H9 (cell line): ENCODE results near the gene LINGO3. TPM values are rescaled to one million over a fixed set of nuclear protein-coding genes. Genes with fewer than 3 reads are reported as not detected.

Experiments
- DNase-seq: peaks from one replicate; pipeline ENCODE4 v3.0.0-alpha.2; 2017
- H2AFZ ChIP-seq: one replicate; pipeline ENCODE4 v1.6.1; 2013; ENCODE audit warnings: mild to moderate bottlenecking, low read length, control low read depth, moderate library complexity
- H2AK5ac ChIP-seq: 2 replicates; pipeline ENCODE4 v1.6.1; 2013; ENCODE audit warnings: low read length, control low read depth, mixed read lengths; ENCODE audit not compliant: insufficient read length
- H2BK120ac ChIP-seq: one replicate; pipeline ENCODE4 v1.6.1; 2013; ENCODE audit warnings: low read depth, mild to moderate bottlenecking, low read length, control low read depth, inconsistent platforms; ENCODE audit not compliant: poor library complexity, severe bottlenecking
- H2BK12ac ChIP-seq: 2 replicates; pipeline ENCODE4 v1.6.1; 2013; ENCODE audit warnings: low read length, control low read depth, mixed read lengths, low read depth; ENCODE audit not compliant: insufficient read length
- H2BK15ac ChIP-seq: 2 replicates; pipeline ENCODE4 v1.6.1; 2013; ENCODE audit warnings: low read depth, low read length, control low read depth
- H2BK20ac ChIP-seq: one replicate; pipeline ENCODE4 v1.6.1; 2013; ENCODE audit warnings: low read depth, mild to moderate bottlenecking, low read length, control low read depth, inconsistent platforms; ENCODE audit not compliant: poor library complexity, severe bottlenecking
- H2BK5ac ChIP-seq: 2 replicates; pipeline ENCODE4 v1.6.1; 2013; ENCODE audit warnings: low read length, control low read depth, mixed read lengths; ENCODE audit not compliant: insufficient read length
- H3K14ac ChIP-seq: 2 replicates; pipeline ENCODE4 v1.6.1; 2013; ENCODE audit warnings: low read length, control low read depth; ENCODE audit not compliant: insufficient read depth
- H3K18ac ChIP-seq: 2 replicates; pipeline ENCODE4 v1.6.1; 2013; ENCODE audit warnings: low read depth, mild to moderate bottlenecking, mixed read lengths, low read length, control low read depth; ENCODE audit not compliant: insufficient read length
- H3K23ac ChIP-seq: 2 replicates; pipeline ENCODE4 v1.6.1; 2013; ENCODE audit warnings: low read length, control low read depth, mixed read lengths, low read depth; ENCODE audit not compliant: insufficient read length
- H3K23me2 ChIP-seq: 2 replicates; pipeline ENCODE4 v1.6.1; 2013; ENCODE audit warnings: low read depth, mild to moderate bottlenecking, mixed read lengths, low read length, control low read depth; ENCODE audit not compliant: insufficient read length, poor library complexity, severe bottlenecking
- H3K27ac ChIP-seq: 2 replicates; pipeline ENCODE4 v1.5.1; 2013; ENCODE audit warnings: low read length, control low read depth, mixed read lengths, low read depth; ENCODE audit not compliant: insufficient read length
- H3K27me3 ChIP-seq: 2 replicates; pipeline ENCODE4 v1.6.1; 2013; ENCODE audit warnings: low read length, control low read depth, inconsistent platforms; ENCODE audit not compliant: insufficient read depth
- H3K4ac ChIP-seq: 2 replicates; pipeline ENCODE4 v1.6.1; 2013; ENCODE audit warnings: low read depth, mild to moderate bottlenecking, control low read depth, inconsistent platforms, low read length, moderate library complexity
- H3K4me1 ChIP-seq: 2 replicates; pipeline ENCODE4 v1.6.1; 2013; ENCODE audit warnings: low read length, control low read depth, inconsistent platforms; ENCODE audit not compliant: insufficient read depth
- H3K4me2 ChIP-seq: 2 replicates; pipeline ENCODE4 v1.6.1; 2013; ENCODE audit warnings: low read length, control low read depth, mixed read lengths; ENCODE audit not compliant: insufficient read length, insufficient read depth
- H3K56ac ChIP-seq: 2 replicates; pipeline ENCODE4 v1.6.1; 2013; ENCODE audit warnings: low read depth, mild to moderate bottlenecking, mixed read lengths, low read length, control low read depth; ENCODE audit not compliant: insufficient read length
- H3K79me1 ChIP-seq: 2 replicates; pipeline ENCODE4 v1.6.1; 2013; ENCODE audit warnings: low read depth, mild to moderate bottlenecking, moderate library complexity, low read length, control low read depth, inconsistent platforms; ENCODE audit not compliant: insufficient read depth, poor library complexity, severe bottlenecking
- H3K79me2 ChIP-seq: 2 replicates; pipeline ENCODE4 v1.6.1; 2013; ENCODE audit warnings: low read length, control low read depth, inconsistent platforms; ENCODE audit not compliant: insufficient read depth
- H3K9ac ChIP-seq: 2 replicates; pipeline ENCODE4 v1.6.1; 2013; ENCODE audit warnings: low read length, control low read depth, mixed read lengths; ENCODE audit not compliant: insufficient read length; ENCODE audit errors: extremely low read depth
- H3K9me3 ChIP-seq: one replicate; pipeline ENCODE4 v1.6.1; 2013; ENCODE audit warnings: low read depth, low read length, inconsistent platforms; ENCODE audit not compliant: control insufficient read depth
- H3T11ph ChIP-seq: one replicate; pipeline ENCODE4 v1.6.1; 2013; ENCODE audit warnings: mild to moderate bottlenecking, low read length, control low read depth, inconsistent platforms
- H4K20me1 ChIP-seq: one replicate; pipeline ENCODE4 v1.6.1; 2013; ENCODE audit not compliant: control insufficient read depth, insufficient read length, insufficient read depth
- H4K5ac ChIP-seq: 2 replicates; pipeline ENCODE4 v1.6.1; 2013; ENCODE audit warnings: low read depth, mild to moderate bottlenecking, mixed read lengths, low read length, control low read depth; ENCODE audit not compliant: insufficient read length
- H4K8ac ChIP-seq: replicated peaks from 2 replicates; pipeline ENCODE4 v1.6.1; 2013; ENCODE audit warnings: low read length, control low read depth, mixed read lengths, low read depth; ENCODE audit not compliant: insufficient read length
- H4K91ac ChIP-seq: 2 replicates; pipeline ENCODE4 v1.6.1; 2013; ENCODE audit warnings: low read depth, mild to moderate bottlenecking, moderate library complexity, mixed read lengths, low read length, control low read depth; ENCODE audit not compliant: insufficient read length
- H3K27ac Mint-ChIP-seq, 3 experiments: 2 replicates in 2 of 3; 3 replicates in 1 of 3; pipeline ENCODE4 v1.8.0; 2020 to 2021; ENCODE audit warnings: mixed read lengths in 3 of 3, mild to moderate bottlenecking in 1 of 3, moderate library complexity in 1 of 3
- H3K27me3 Mint-ChIP-seq: 2 replicates; pipeline ENCODE4 v1.8.0; 2021; ENCODE audit warnings: low read depth, mild to moderate bottlenecking, moderate library complexity, mixed read lengths
- H3K36me3 Mint-ChIP-seq, 3 experiments: 2 replicates in 2 of 3; 3 replicates in 1 of 3; pipeline ENCODE4 v1.8.0; 2020 to 2021; ENCODE audit warnings: low read depth in 3 of 3, mixed read lengths in 3 of 3; ENCODE audit not compliant: insufficient read depth in 1 of 3
- H3K4me1 Mint-ChIP-seq, 2 experiments: 2 replicates each; pipeline ENCODE4 v1.8.0; 2020; ENCODE audit warnings: mixed read lengths in 2 of 2
- H3K4me3 Mint-ChIP-seq, 2 experiments: 2 replicates in 1 of 2; 3 replicates in 1 of 2; pipeline ENCODE4 v1.8.0; 2020 to 2021; ENCODE audit warnings: mild to moderate bottlenecking in 2 of 2, mixed read lengths in 2 of 2, moderate library complexity in 1 of 2
- H3K9me3 Mint-ChIP-seq, 2 experiments: 2 replicates in 1 of 2; 3 replicates in 1 of 2; pipeline ENCODE4 v1.8.0; 2020; ENCODE audit warnings: mild to moderate bottlenecking in 2 of 2, mixed read lengths in 2 of 2, moderate library complexity in 1 of 2
- WGBS: extraction: QIAGEN DNeasy Blood & Tissue Kit; methylation state at CpG from one replicate; pipeline ENCODE4 v1.1.7; 2013; ENCODE audit warnings: missing lambda C conversion rate, low lambda C conversion rate, mixed read lengths; ENCODE audit not compliant: insufficient read length; ENCODE audit errors: extremely low coverage; 5-methylcytosine and 5-hydroxymethylcytosine counted together
- total RNA-seq: library from RNA; stranded (reverse); gene quantifications from 2 replicates; pipeline ENCODE4 v1.2.1, GENCODE V29; 2021
- TF ChIP-seq, protein P1 (sequence below): fragments of 200-600 bp; sonication (generic); conservative IDR thresholded peaks from 3 replicates; pipeline ENCODE4 v1.8.0; 2021; ENCODE audit warnings: antibody characterized with exemption, mild to moderate bottlenecking

The LINGO3 gene
- total RNA-seq, 1 experiment from 2014 or later = 0.28 TPM

DNA sequence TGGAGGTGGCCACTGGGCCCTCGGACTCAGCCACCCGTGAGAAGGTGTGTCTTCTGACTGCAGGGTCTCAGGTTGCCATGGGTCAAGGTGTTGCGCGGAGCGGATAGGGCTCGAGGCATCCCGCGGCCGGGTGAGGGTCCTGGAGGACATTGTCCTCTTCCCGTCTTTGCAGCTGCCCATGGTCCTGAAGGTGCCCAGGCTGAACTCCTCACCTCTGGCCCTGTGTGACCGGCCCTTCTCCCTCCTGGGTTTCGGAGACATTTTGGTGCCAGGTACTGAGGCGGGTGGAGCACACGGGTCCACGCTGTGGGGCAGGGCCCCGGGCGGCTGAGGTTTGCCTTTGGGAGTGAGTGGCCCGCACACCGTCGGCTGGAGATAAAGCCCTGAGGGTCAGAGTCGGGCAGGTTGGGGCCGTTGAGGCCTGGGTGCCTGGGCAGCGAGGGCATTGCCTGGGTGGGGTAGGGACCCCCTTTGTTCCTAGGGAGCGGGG, 36.5 kb upstream of the LINGO3 start:
- Histone ChIP-seq H3K23ac (no peak overlapping the region), H2BK12ac (no peak overlapping the region), H2AK5ac (no peak overlapping the region), H3K14ac (no peak overlapping the region), H4K8ac (no peak overlapping the region), H2BK120ac (no peak overlapping the region), H3T11ph (no peak overlapping the region), H4K20me1 (no peaks in the 10 kb centered on the region), H3K4me1 (no peaks in the 10 kb centered on the region), H2BK5ac (no peak overlapping the region), H2AFZ (no peak overlapping the region), H3K4me2 (no peak overlapping the region), H3K9ac (no peak overlapping the region), H3K9me3 (no peaks in the 10 kb centered on the region), H3K18ac (no peak overlapping the region), H2BK15ac (no peak overlapping the region), H3K79me1 (no peaks in the 10 kb centered on the region), H3K23me2 (no peaks in the 10 kb centered on the region), H4K91ac (no peak overlapping the region), H3K4ac (no peak overlapping the region), H3K27ac (no peak overlapping the region), H3K79me2 (no peaks in the 10 kb centered on the region), H3K56ac (no peak overlapping the region), H3K27me3 (no peaks in the 10 kb centered on the region), H2BK20ac (no peak overlapping the region), H4K5ac (no peak overlapping the region)
- TF ChIP-seq, protein P1, sequence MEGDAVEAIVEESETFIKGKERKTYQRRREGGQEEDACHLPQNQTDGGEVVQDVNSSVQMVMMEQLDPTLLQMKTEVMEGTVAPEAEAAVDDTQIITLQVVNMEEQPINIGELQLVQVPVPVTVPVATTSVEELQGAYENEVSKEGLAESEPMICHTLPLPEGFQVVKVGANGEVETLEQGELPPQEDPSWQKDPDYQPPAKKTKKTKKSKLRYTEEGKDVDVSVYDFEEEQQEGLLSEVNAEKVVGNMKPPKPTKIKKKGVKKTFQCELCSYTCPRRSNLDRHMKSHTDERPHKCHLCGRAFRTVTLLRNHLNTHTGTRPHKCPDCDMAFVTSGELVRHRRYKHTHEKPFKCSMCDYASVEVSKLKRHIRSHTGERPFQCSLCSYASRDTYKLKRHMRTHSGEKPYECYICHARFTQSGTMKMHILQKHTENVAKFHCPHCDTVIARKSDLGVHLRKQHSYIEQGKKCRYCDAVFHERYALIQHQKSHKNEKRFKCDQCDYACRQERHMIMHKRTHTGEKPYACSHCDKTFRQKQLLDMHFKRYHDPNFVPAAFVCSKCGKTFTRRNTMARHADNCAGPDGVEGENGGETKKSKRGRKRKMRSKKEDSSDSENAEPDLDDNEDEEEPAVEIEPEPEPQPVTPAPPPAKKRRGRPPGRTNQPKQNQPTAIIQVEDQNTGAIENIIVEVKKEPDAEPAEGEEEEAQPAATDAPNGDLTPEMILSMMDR = no peak
- WGBS = no CpG with 5 or more reads among the region's 24 CpGs
- Mint-ChIP-seq H3K4me1 (peaks cover 3 to 5% of the 10 kb centered on the region in 2 experiments), H3K4me3 (no peak overlapping the region), H3K9me3 (no peaks in the 10 kb centered on the region), H3K27ac (no peak overlapping the region), H3K36me3 (peaks cover 0 to 14% (median 11%) of the 10 kb centered on the region in 3 experiments; a peak in 4 of 7 replicates), H3K27me3 (no peaks in the 10 kb centered on the region)
- DNase-seq = no peak
